GM12892 (cell line): ENCODE data around the gene FBXO24.
"Not testable (repeated sequence)": the region's sequence is repeated elsewhere in the genome, so short reads cannot be mapped to it uniquely, and the experiment has no call there.

ENCODE experiments used
- DNase-seq: peaks from one replicate; pipeline ENCODE4 v3.0.0; 2011; ENCODE audit not compliant: insufficient read length
- FAIRE-seq: peaks from 2 replicates; lab custom pipeline; 2011; peaks lifted over from hg19 to GRCh38; lab: Jason Lieb, UNC
- POLR2A ChIP-seq: IDR thresholded peaks from 2 replicates; pipeline ENCODE4 v1.6.1; 2011; ENCODE audit warnings: low read depth, low read length, control low read depth
- POLR2AphosphoS5 ChIP-seq: IDR thresholded peaks from 2 replicates; pipeline ENCODE4 v1.6.1; 2011; ENCODE audit warnings: low read depth, low read length, control low read depth
- TAF1 ChIP-seq: IDR thresholded peaks from 2 replicates; pipeline ENCODE4 v1.6.1; 2011; ENCODE audit warnings: low read depth, mild to moderate bottlenecking, control low read depth, low read length, borderline replicate concordance

Gene FBXO24

GRCh38 chr7:100562195-100563099 is 23.7 kb upstream of the FBXO24 start:
- TF ChIP-seq POLR2A (no peak), TAF1 (no peak), POLR2AphosphoS5 (no peak)
- no peak for FAIRE-seq
- DNase-seq = no peak

GRCh38 chr7:100563100-100563564 is 23.0 kb upstream of the FBXO24 start:
- no peak for TF ChIP-seq TAF1
- no peak for TF ChIP-seq POLR2A
- DNase-seq (no peak), FAIRE-seq (no peak)

- TF ChIP-seq TAF1 = no peak
- FAIRE-seq (peak; percentile 68), DNase-seq (peak; percentile 83)
These were observed 22.2 kb upstream of the FBXO24 start for GRCh38 chr7:100563809-100564400.

- FAIRE-seq = not testable (repeated sequence)
These were observed 21.7 kb upstream of the FBXO24 start for GRCh38 chr7:100564405-100564804.

GRCh38 chr7:100565133-100565571 is 21.0 kb upstream of the FBXO24 start:
- FAIRE-seq (no peak), DNase-seq (no peak)
- TF ChIP-seq TAF1 = no peak
- TF ChIP-seq POLR2AphosphoS5 = no peak
- no peak for TF ChIP-seq POLR2A

More at GRCh38 chr7:100564405-100564804, 21.7 kb upstream of the FBXO24 start:
- DNase-seq = not testable (repeated sequence)

GRCh38 chr7:100566018-100566531 is 20.1 kb upstream of the FBXO24 start:
- TF ChIP-seq TAF1 (no peak), POLR2AphosphoS5 (no peak), POLR2A (no peak)
- FAIRE-seq = no peak
- no peak for DNase-seq

GRCh38 chr7:100567031-100567730 is 18.9 kb upstream of the FBXO24 start:
- no peak for TF ChIP-seq POLR2AphosphoS5
- peak; percentile 39; the same call in 1 of the 2 replicates for TF ChIP-seq POLR2A
- DNase-seq = no peak
- FAIRE-seq = no peak

GRCh38 chr7:100567751-100568175 is 18.4 kb upstream of the FBXO24 start:
- DNase-seq (no peak), FAIRE-seq (peak; percentile 62)
- TF ChIP-seq POLR2A (0 out of 2 replicates have a peak, but pooled peaks have one; percentile 0), POLR2AphosphoS5 (no peak)

- FAIRE-seq = no peak
These were observed 17.8 kb upstream of the FBXO24 start for GRCh38 chr7:100568176-100568895.

GRCh38 chr7:100568896-100569844 is 17.0 kb upstream of the FBXO24 start:
- DNase-seq (peak; percentile 47), FAIRE-seq (no peak)
- no peak for TF ChIP-seq POLR2AphosphoS5

More at GRCh38 chr7:100568176-100568895, 17.8 kb upstream of the FBXO24 start:
- no peak for TF ChIP-seq TAF1
- no peak for TF ChIP-seq POLR2A
- TF ChIP-seq POLR2AphosphoS5 = no peak
- DNase-seq = no peak
